Measurements from ENCODE around the gene PIAS2.
"Not testable (repeated sequence)": the region's sequence is repeated elsewhere in the genome, so short reads cannot be mapped to it uniquely, and the experiment has no call there.

The PIAS2 gene

GRCh38 chr18:46843372-46843771, 73.9 kb downstream of the PIAS2 start:
- Histone ChIP-seq H3K9ac (ENCODE audit: low read length in 5 of 5) (no peak overlapping the region), H3K4me3 (ENCODE audit: low read depth in 1 of 5, low read length in 5 of 5) (no peak overlapping the region), H3K27ac (ENCODE audit: low read depth, low read length) (no peak overlapping the region), H3K9me3 (ENCODE audit: control insufficient read depth in 5 of 5, low read length in 5 of 5) (no peaks in the 10 kb centered on the region), H3K4me1 (ENCODE audit: control insufficient read depth in 5 of 5, insufficient read depth in 5 of 5, low read length in 5 of 5) (no peaks in the 10 kb centered on the region), H3K36me3 (ENCODE audit: control insufficient read depth in 5 of 5, insufficient read depth in 5 of 5, low read length in 5 of 5) (peaks cover 0 to 12% (median 2%) of the 10 kb centered on the region in 5 donors), H3K27me3 (ENCODE audit: control insufficient read depth in 5 of 5, insufficient read depth in 4 of 5, low read length in 5 of 5) (no peaks in the 10 kb centered on the region)

DNA sequence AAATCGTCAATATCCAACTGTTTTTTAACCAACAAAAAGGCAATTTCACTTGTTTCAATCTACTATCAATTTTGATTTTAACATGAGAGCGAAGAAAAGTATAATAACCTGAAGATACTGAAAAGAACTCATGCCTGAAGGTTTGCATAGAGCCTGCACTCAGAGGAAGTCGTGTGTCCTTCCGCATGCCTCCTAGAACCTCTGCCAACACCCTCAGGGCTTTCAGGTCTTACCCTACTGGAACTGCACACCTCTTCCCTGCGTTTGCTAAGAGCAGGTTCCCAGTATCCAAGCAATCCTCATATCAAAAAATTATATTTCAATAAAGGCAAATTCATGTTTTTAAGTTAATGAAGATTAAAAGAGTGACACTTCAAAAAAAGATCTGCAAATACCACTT, 74.7 kb downstream of the PIAS2 start:
- Histone ChIP-seq H3K4me3 (ENCODE audit: low read depth in 1 of 5, low read length in 5 of 5) (no peak overlapping the region), H3K4me1 (ENCODE audit: control insufficient read depth in 5 of 5, insufficient read depth in 5 of 5, low read length in 5 of 5) (no peaks in the 10 kb centered on the region), H3K27ac (ENCODE audit: low read depth, low read length) (no peak overlapping the region), H3K36me3 (ENCODE audit: control insufficient read depth in 5 of 5, insufficient read depth in 5 of 5, low read length in 5 of 5) (peaks cover 0 to 15% (median 2%) of the 10 kb centered on the region in 5 donors), H3K9ac (ENCODE audit: low read length in 5 of 5) (no peak overlapping the region), H3K27me3 (ENCODE audit: control insufficient read depth in 5 of 5, insufficient read depth in 4 of 5, low read length in 5 of 5) (no peaks in the 10 kb centered on the region), H3K9me3 (ENCODE audit: control insufficient read depth in 5 of 5, low read length in 5 of 5) (no peaks in the 10 kb centered on the region)

DNA sequence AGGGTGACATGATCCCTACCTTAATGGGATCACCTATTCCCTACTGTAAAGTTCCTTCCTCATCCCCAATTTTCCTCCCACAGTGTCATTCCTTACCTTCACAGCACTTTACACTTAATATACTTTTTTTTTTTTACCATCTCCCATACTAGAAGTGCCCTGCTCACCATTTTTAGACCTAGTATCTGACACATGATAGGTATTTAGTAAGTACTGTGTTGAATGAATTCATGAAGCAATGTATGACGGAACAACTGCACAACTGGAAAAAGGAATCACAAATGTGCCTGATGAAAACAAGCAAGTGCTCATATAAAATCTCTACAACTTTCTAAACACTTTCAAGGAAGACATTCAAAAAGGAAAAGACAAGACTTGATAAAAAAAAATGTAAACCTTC, 83.4 kb downstream of the PIAS2 start:
- Histone ChIP-seq H3K4me3 (ENCODE audit: low read depth in 1 of 5, low read length in 5 of 5) (no peak overlapping the region), H3K9me3 (ENCODE audit: control insufficient read depth in 5 of 5, low read length in 5 of 5) (no peaks in the 10 kb centered on the region), H3K36me3 (ENCODE audit: control insufficient read depth in 5 of 5, insufficient read depth in 5 of 5, low read length in 5 of 5) (peaks cover 5 to 21% (median 18%) of the 10 kb centered on the region in 5 donors), H3K27ac (ENCODE audit: low read depth, low read length) (no peak overlapping the region), H3K4me1 (ENCODE audit: control insufficient read depth in 5 of 5, insufficient read depth in 5 of 5, low read length in 5 of 5) (no peaks in the 10 kb centered on the region), H3K9ac (ENCODE audit: low read length in 5 of 5) (no peak overlapping the region), H3K27me3 (ENCODE audit: control insufficient read depth in 5 of 5, insufficient read depth in 4 of 5, low read length in 5 of 5) (no peaks in the 10 kb centered on the region)

DNA sequence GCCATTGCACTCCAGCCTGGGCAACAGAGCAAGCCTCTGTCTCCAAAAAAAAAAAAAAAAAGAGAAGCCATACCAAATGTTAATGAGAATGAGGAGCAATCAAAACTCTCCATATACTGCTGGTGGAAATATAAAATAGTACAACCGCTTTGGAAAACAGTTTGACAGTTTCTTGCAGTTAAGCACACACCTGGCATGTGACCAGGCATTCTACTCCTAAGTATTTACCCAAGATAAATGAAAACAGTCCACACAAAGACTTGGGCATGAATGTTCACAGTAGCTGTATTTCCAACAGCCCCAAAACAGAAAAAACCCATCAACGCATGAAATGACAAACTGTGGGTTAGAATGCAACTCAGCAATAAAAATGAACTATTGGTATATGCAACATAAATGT, 84.5 kb downstream of the PIAS2 start:
- Histone ChIP-seq H3K4me1 (ENCODE audit: control insufficient read depth in 5 of 5, insufficient read depth in 5 of 5, low read length in 5 of 5) (no peaks in the 10 kb centered on the region), H3K27ac (ENCODE audit: low read depth, low read length) (no peak overlapping the region), H3K9me3 (ENCODE audit: control insufficient read depth in 5 of 5, low read length in 5 of 5) (no peaks in the 10 kb centered on the region), H3K9ac (ENCODE audit: low read length in 5 of 5) (no peak overlapping the region), H3K36me3 (ENCODE audit: control insufficient read depth in 5 of 5, insufficient read depth in 5 of 5, low read length in 5 of 5) (peaks cover 12 to 27% (median 23%) of the 10 kb centered on the region in 5 donors), H3K4me3 (ENCODE audit: low read depth in 1 of 5, low read length in 5 of 5) (no peak overlapping the region), H3K27me3 (ENCODE audit: control insufficient read depth in 5 of 5, insufficient read depth in 4 of 5, low read length in 5 of 5) (no peaks in the 10 kb centered on the region)

- H3K9me3 ChIP-seq (ENCODE audit: control insufficient read depth in 5 of 5, low read length in 5 of 5); H3K27ac ChIP-seq (ENCODE audit: low read depth, low read length); H3K4me1 ChIP-seq (ENCODE audit: control insufficient read depth in 5 of 5, insufficient read depth in 5 of 5, low read length in 5 of 5); H3K4me3 ChIP-seq (ENCODE audit: low read depth in 1 of 5, low read length in 5 of 5); H3K9ac ChIP-seq (ENCODE audit: low read length in 5 of 5); H3K27me3 ChIP-seq (ENCODE audit: control insufficient read depth in 5 of 5, insufficient read depth in 4 of 5, low read length in 5 of 5): not testable (repeated sequence)
- peaks cover 16 to 31% (median 27%) of the 10 kb centered on the region in 5 donors for H3K36me3 ChIP-seq (ENCODE audit: control insufficient read depth in 5 of 5, insufficient read depth in 5 of 5, low read length in 5 of 5)
Measured at GRCh38 chr18:46832422-46832821, 84.9 kb downstream of the PIAS2 start.

GRCh38 chr18:46831434-46831833, 85.9 kb downstream of the PIAS2 start:
- Histone ChIP-seq H3K4me3 (ENCODE audit: low read depth in 1 of 5, low read length in 5 of 5) (no peak overlapping the region), H3K4me1 (ENCODE audit: control insufficient read depth in 5 of 5, insufficient read depth in 5 of 5, low read length in 5 of 5) (peaks cover 0 to 2% (median 0%) of the 10 kb centered on the region in 5 donors), H3K9ac (ENCODE audit: low read length in 5 of 5) (no peak overlapping the region), H3K9me3 (ENCODE audit: control insufficient read depth in 5 of 5, low read length in 5 of 5) (no peaks in the 10 kb centered on the region), H3K36me3 (ENCODE audit: control insufficient read depth in 5 of 5, insufficient read depth in 5 of 5, low read length in 5 of 5) (peaks cover 22 to 38% (median 33%) of the 10 kb centered on the region in 5 donors), H3K27me3 (ENCODE audit: control insufficient read depth in 5 of 5, insufficient read depth in 4 of 5, low read length in 5 of 5) (no peaks in the 10 kb centered on the region), H3K27ac (ENCODE audit: low read depth, low read length) (no peak overlapping the region)

GRCh38 chr18:46830633-46831032, 86.7 kb downstream of the PIAS2 start:
- H3K36me3 ChIP-seq (ENCODE audit: control insufficient read depth in 5 of 5, insufficient read depth in 5 of 5, low read length in 5 of 5): peaks cover 26 to 34% (median 32%) of the 10 kb centered on the region in 5 donors

GRCh38 chr18:46829947-46830346, 87.4 kb downstream of the PIAS2 start:
- H3K36me3 ChIP-seq (ENCODE audit: control insufficient read depth in 5 of 5, insufficient read depth in 5 of 5, low read length in 5 of 5): peaks cover 26 to 35% (median 32%) of the 10 kb centered on the region in 5 donors
- no peaks in the 10 kb centered on the region for H3K27me3 ChIP-seq (ENCODE audit: control insufficient read depth in 5 of 5, insufficient read depth in 4 of 5, low read length in 5 of 5)
- no peak overlapping the region for H3K9ac ChIP-seq (ENCODE audit: low read length in 5 of 5)
- no peaks in the 10 kb centered on the region for H3K9me3 ChIP-seq (ENCODE audit: control insufficient read depth in 5 of 5, low read length in 5 of 5)
- no peak overlapping the region for H3K27ac ChIP-seq (ENCODE audit: low read depth, low read length)
- H3K4me1 ChIP-seq (ENCODE audit: control insufficient read depth in 5 of 5, insufficient read depth in 5 of 5, low read length in 5 of 5): peaks cover 0 to 6% (median 0%) of the 10 kb centered on the region in 5 donors
- H3K4me3 ChIP-seq (ENCODE audit: low read depth in 1 of 5, low read length in 5 of 5): no peak overlapping the region

More at GRCh38 chr18:46830633-46831032, 86.7 kb downstream of the PIAS2 start:
- no peaks in the 10 kb centered on the region for H3K9me3 ChIP-seq (ENCODE audit: control insufficient read depth in 5 of 5, low read length in 5 of 5)
- peaks cover 0 to 6% (median 0%) of the 10 kb centered on the region in 5 donors for H3K4me1 ChIP-seq (ENCODE audit: control insufficient read depth in 5 of 5, insufficient read depth in 5 of 5, low read length in 5 of 5)
- H3K4me3 ChIP-seq (ENCODE audit: low read depth in 1 of 5, low read length in 5 of 5): no peak overlapping the region
- H3K9ac ChIP-seq (ENCODE audit: low read length in 5 of 5): no peak overlapping the region
- H3K27ac ChIP-seq (ENCODE audit: low read depth, low read length): no peak overlapping the region
- H3K27me3 ChIP-seq (ENCODE audit: control insufficient read depth in 5 of 5, insufficient read depth in 4 of 5, low read length in 5 of 5): no peaks in the 10 kb centered on the region

DNA sequence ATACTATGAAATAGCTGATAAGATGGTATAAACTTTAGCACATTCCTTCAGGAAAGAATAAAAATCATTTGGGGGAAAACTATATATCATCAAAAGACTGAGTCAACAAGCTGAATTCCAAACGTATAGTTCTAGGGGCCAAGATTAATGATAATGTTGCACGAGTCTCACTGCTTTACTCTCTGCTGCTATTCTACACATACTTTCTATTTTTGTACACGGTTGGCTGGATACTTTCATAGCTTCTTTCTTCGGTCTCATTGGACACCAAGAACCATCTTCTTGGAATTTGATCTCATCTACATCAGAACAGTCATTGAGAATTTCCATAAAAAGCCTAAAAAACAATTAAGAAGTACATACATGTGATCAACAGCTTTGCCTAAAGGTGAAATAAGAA, 87.8 kb downstream of the PIAS2 start:
- Histone ChIP-seq H3K36me3 (ENCODE audit: control insufficient read depth in 5 of 5, insufficient read depth in 5 of 5, low read length in 5 of 5) (peaks cover 25 to 32% (median 29%) of the 10 kb centered on the region in 5 donors), H3K9me3 (ENCODE audit: control insufficient read depth in 5 of 5, low read length in 5 of 5) (no peaks in the 10 kb centered on the region)

DNA sequence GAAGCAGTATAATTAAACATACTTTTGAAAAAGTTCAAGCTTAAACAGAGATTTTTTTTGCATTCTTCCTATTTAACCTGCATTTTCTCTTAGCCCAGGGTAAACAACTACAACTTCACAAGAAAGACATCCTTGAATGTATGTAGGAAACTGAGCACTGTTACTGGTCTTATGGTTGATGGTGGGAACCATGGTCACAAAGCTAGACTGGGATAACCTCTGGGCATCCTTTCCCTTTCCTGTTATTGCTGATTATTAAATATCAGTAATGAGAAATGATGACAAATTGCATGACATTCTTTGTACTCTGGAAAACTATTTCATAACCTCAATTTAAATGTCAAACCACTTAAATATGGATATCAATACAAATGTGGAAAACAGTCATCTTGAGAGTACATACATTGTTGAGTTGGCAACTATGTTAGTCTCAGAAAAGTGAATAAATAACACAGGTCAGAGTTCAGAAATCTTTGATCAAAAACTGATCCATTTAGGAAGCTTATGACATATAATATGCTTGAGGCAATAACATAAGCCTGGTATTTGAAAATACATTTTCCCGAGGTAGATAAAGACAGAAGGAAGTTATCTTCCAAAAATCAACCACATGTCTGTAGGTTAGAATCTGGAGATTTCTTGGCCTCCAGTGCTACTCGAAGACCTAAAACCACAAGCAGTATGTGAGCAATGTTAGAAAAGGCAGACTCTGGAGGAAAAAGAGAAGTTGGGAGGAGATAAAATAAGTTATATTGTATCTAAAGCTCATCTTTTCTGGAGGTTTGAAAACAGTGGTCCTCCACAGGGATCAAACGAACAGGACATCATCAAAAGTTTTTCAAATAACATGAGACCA, 95.2 kb downstream of the PIAS2 start:
- Histone ChIP-seq H3K4me3 (ENCODE audit: low read depth in 1 of 5, low read length in 5 of 5) (no peak overlapping the region), H3K27ac (ENCODE audit: low read depth, low read length) (no peak overlapping the region), H3K9ac (ENCODE audit: low read length in 5 of 5) (no peak overlapping the region), H3K9me3 (ENCODE audit: control insufficient read depth in 5 of 5, low read length in 5 of 5) (no peaks in the 10 kb centered on the region), H3K27me3 (ENCODE audit: control insufficient read depth in 5 of 5, insufficient read depth in 4 of 5, low read length in 5 of 5) (no peaks in the 10 kb centered on the region), H3K4me1 (ENCODE audit: control insufficient read depth in 5 of 5, insufficient read depth in 5 of 5, low read length in 5 of 5) (peaks cover 0 to 6% (median 0%) of the 10 kb centered on the region in 5 donors), H3K36me3 (ENCODE audit: control insufficient read depth in 5 of 5, insufficient read depth in 5 of 5, low read length in 5 of 5) (peaks cover 9 to 27% (median 15%) of the 10 kb centered on the region in 5 donors)

More for the DNA sequence above, 87.8 kb downstream of the PIAS2 start:
- no peak overlapping the region for H3K27ac ChIP-seq (ENCODE audit: low read depth, low read length)
- no peak overlapping the region for H3K4me3 ChIP-seq (ENCODE audit: low read depth in 1 of 5, low read length in 5 of 5)
- peaks cover 0 to 6% (median 0%) of the 10 kb centered on the region in 5 donors for H3K4me1 ChIP-seq (ENCODE audit: control insufficient read depth in 5 of 5, insufficient read depth in 5 of 5, low read length in 5 of 5)
- no peaks in the 10 kb centered on the region for H3K27me3 ChIP-seq (ENCODE audit: control insufficient read depth in 5 of 5, insufficient read depth in 4 of 5, low read length in 5 of 5)
- no peak overlapping the region for H3K9ac ChIP-seq (ENCODE audit: low read length in 5 of 5)

All from subcutaneous abdominal adipose tissue (tissue), 5 donors.